H1 (cell line): ENCODE data around the gene CROCC2. TPM values are rescaled to one million over a fixed set of nuclear protein-coding genes. Genes with fewer than 3 reads are reported as not detected.

Source experiments
- CTCF ChIA-PET: fragments of 300-600 bp; sonication (Branson Sonifier 250); formaldehyde crosslinking; loops from one replicate; lab custom pipeline; 2021; ENCODE audit not compliant: partially characterized antibody; lab: Charles Lee
- POLR2A ChIA-PET: fragments of 300-600 bp; sonication (Branson Sonifier 250); formaldehyde crosslinking; loops from one replicate; lab custom pipeline; 2021; ENCODE audit warnings: inconsistent platforms; ENCODE audit not compliant: partially characterized antibody; lab: Charles Lee
- DNase-seq, 2 experiments: peaks; one replicate each; pipeline versions ENCODE4 v3.0.0 to v3.0.0-alpha.2; 2010 to 2022; ENCODE audit warnings: low spot score in 2 of 2, low read depth in 1 of 2, mixed read lengths in 1 of 2
- FAIRE-seq: peaks from 2 replicates; lab custom pipeline; 2011; peaks lifted over from hg19 to GRCh38; lab: Jason Lieb, UNC
- H2AFZ ChIP-seq: 2 replicates; pipeline ENCODE4 v1.8.1; 2012; ENCODE audit warnings: low read length, inconsistent platforms
- H2AK5ac ChIP-seq: 2 replicates; pipeline ENCODE4 v1.6.1; 2013; ENCODE audit warnings: low read depth, low read length
- H2BK120ac ChIP-seq: replicated peaks from 2 replicates; pipeline ENCODE3; 2013; ENCODE audit warnings: low read depth, low read length, inconsistent platforms
- H2BK12ac ChIP-seq: 2 replicates; pipeline ENCODE4 v1.6.1; 2013; ENCODE audit warnings: low read depth, low read length
- H2BK15ac ChIP-seq: 2 replicates; pipeline ENCODE4 v1.6.1; 2013; ENCODE audit warnings: low read length
- H2BK20ac ChIP-seq: 2 replicates; pipeline ENCODE4 v1.6.1; 2013; ENCODE audit warnings: low read length
- H2BK5ac ChIP-seq: 2 replicates; pipeline ENCODE4 v1.6.1; 2013; ENCODE audit warnings: low read depth, low read length
- H3K14ac ChIP-seq: 2 replicates; pipeline ENCODE4 v1.6.1; 2013; ENCODE audit warnings: inconsistent platforms; ENCODE audit not compliant: insufficient read length
- H3K18ac ChIP-seq: 2 replicates; pipeline ENCODE4 v1.6.1; 2013; ENCODE audit warnings: low read length; ENCODE audit errors: extremely low read depth
- H3K23ac ChIP-seq: 2 replicates; pipeline ENCODE4 v1.6.1; 2013; ENCODE audit warnings: inconsistent platforms; ENCODE audit not compliant: insufficient read length
- H3K23me2 ChIP-seq: 2 replicates; pipeline ENCODE4 v1.6.1; 2013; ENCODE audit warnings: low read depth, low read length
- H3K27ac ChIP-seq: 2 replicates; pipeline ENCODE4 v1.6.1; 2011; ENCODE audit warnings: low read depth, low read length, inconsistent platforms
- H3K27me3 ChIP-seq, 4 experiments: replicated peaks in 1 of 4; 1 replicate in 1 of 4; 2 replicates in 3 of 4; pipeline versions ENCODE4 v1.6.1 to v1.8.1; 2011 to 2013; ENCODE audit warnings: low read length in 3 of 4, mild to moderate bottlenecking in 3 of 4, inconsistent platforms in 2 of 4, mixed read lengths in 2 of 4, moderate library complexity in 1 of 4; ENCODE audit not compliant: control insufficient read depth in 3 of 4, insufficient read depth in 3 of 4; ENCODE audit errors: extremely low read depth in 1 of 4
- H3K36me3 ChIP-seq, 4 experiments: 2 replicates each; pipeline versions ENCODE4 v1.6.1 to v1.8.1; 2011 to 2013; ENCODE audit warnings: mild to moderate bottlenecking in 4 of 4, low read length in 3 of 4, moderate library complexity in 2 of 4, control low read depth in 1 of 4, inconsistent platforms in 1 of 4; ENCODE audit not compliant: insufficient read depth in 4 of 4, control insufficient read depth in 2 of 4
- H3K4ac ChIP-seq: replicated peaks from 2 replicates; pipeline ENCODE3; 2013; ENCODE audit warnings: low read length, low read depth, mixed read lengths, inconsistent platforms; ENCODE audit not compliant: insufficient read length
- H3K4me1 ChIP-seq, 4 experiments: replicated peaks in 1 of 4; 1 replicate in 1 of 4; 2 replicates in 3 of 4; pipeline versions ENCODE4 v1.6.1 to v1.8.1; 2011 to 2013; ENCODE audit warnings: low read length in 3 of 4, inconsistent platforms in 2 of 4, mixed read lengths in 1 of 4; ENCODE audit not compliant: insufficient read depth in 4 of 4, control insufficient read depth in 3 of 4
- H3K4me2 ChIP-seq, 2 experiments: 2 replicates each; pipeline versions ENCODE4 v1.6.1 to v1.8.1; 2011 to 2013; ENCODE audit warnings: low read depth in 2 of 2, low read length in 2 of 2, control low read depth in 1 of 2, inconsistent platforms in 1 of 2, mild to moderate bottlenecking in 1 of 2; ENCODE audit not compliant: insufficient read depth in 1 of 2
- H3K4me3 ChIP-seq, 4 experiments: fragments of 200-600, 300-600 bp in 1 of 4; sonication (generic), shearing (Covaris generic), sonication (Bioruptor Twin) in 1 of 4; 2 replicates each; pipeline versions ENCODE4 v1.5.1 to v1.8.1; 2011 to 2016; ENCODE audit warnings: low read length in 4 of 4, low read depth in 3 of 4, control low read depth in 2 of 4, inconsistent platforms in 2 of 4, mild to moderate bottlenecking in 2 of 4, mixed read lengths in 1 of 4, moderate library complexity in 1 of 4; ENCODE audit not compliant: insufficient read depth in 2 of 4; ENCODE audit errors: extremely low read depth in 1 of 4
- H3K56ac ChIP-seq: replicated peaks from 2 replicates; pipeline ENCODE3; 2013; ENCODE audit warnings: low read depth, mild to moderate bottlenecking, mixed read lengths, low read length, inconsistent platforms; ENCODE audit not compliant: insufficient read length
- H3K79me1 ChIP-seq: 2 replicates; pipeline ENCODE4 v1.6.1; 2013; ENCODE audit warnings: low read depth, low read length, control low read depth
- H3K79me2 ChIP-seq, 2 experiments: 2 replicates each; pipeline versions ENCODE4 v1.6.1 to v1.8.1; 2012 to 2013; ENCODE audit warnings: low read length in 2 of 2, mild to moderate bottlenecking in 2 of 2, inconsistent platforms in 1 of 2; ENCODE audit not compliant: insufficient read depth in 2 of 2, control insufficient read depth in 1 of 2
- H3K9ac ChIP-seq, 4 experiments: replicated peaks in 1 of 4; 1 replicate in 1 of 4; 2 replicates in 3 of 4; pipeline versions ENCODE4 v1.6.1 to v1.8.1; 2011 to 2013; ENCODE audit warnings: low read depth in 3 of 4, low read length in 3 of 4, control low read depth in 2 of 4, mild to moderate bottlenecking in 2 of 4, moderate library complexity in 2 of 4, inconsistent platforms in 1 of 4; ENCODE audit errors: extremely low read depth in 1 of 4
- H3K9me3 ChIP-seq, 2 experiments: 2 replicates each; pipeline versions ENCODE4 v1.6.1 to v1.8.1; 2012 to 2013; ENCODE audit warnings: mild to moderate bottlenecking in 2 of 2, moderate library complexity in 2 of 2, control low read depth in 1 of 2, inconsistent platforms in 1 of 2, low read depth in 1 of 2, low read length in 1 of 2, mixed read lengths in 1 of 2; ENCODE audit not compliant: insufficient read depth in 2 of 2
- H4K20me1 ChIP-seq, 2 experiments: replicated peaks in 1 of 2; 2 replicates each; pipeline versions ENCODE3 to v1.8.1; 2011 to 2013; ENCODE audit warnings: inconsistent platforms in 2 of 2, low read length in 2 of 2, mild to moderate bottlenecking in 1 of 2; ENCODE audit not compliant: insufficient read depth in 2 of 2, control insufficient read depth in 1 of 2
- H4K5ac ChIP-seq: 2 replicates; pipeline ENCODE4 v1.6.1; 2013; ENCODE audit warnings: low read length, low read depth, mixed read lengths, inconsistent platforms; ENCODE audit not compliant: insufficient read length
- H4K8ac ChIP-seq: 2 replicates; pipeline ENCODE4 v1.8.0; 2013; ENCODE audit warnings: mild to moderate bottlenecking, moderate library complexity, low read length, inconsistent platforms; ENCODE audit not compliant: insufficient read depth; ENCODE audit errors: extremely low read depth
- H4K91ac ChIP-seq: replicated peaks from 2 replicates; pipeline ENCODE3; 2013; ENCODE audit warnings: low read length, mixed read lengths, inconsistent platforms; ENCODE audit not compliant: insufficient read length
- ASH2L ChIP-seq: fragments of 200-600, 300-600 bp; sonication (generic); IDR thresholded peaks from one replicate; pipeline ENCODE4 v1.7.1; 2017; ENCODE audit warnings: low read length
- CBX8 ChIP-seq: fragments of 300-800, 300-1000 bp; sonication (generic); IDR thresholded peaks from 2 replicates; pipeline ENCODE4 v1.7.1; 2016; ENCODE audit warnings: low read depth, low read length, borderline replicate concordance
- CREB1 ChIP-seq: IDR thresholded peaks from 2 replicates; pipeline ENCODE4 v1.6.1; 2012; ENCODE audit warnings: inconsistent platforms
- E2F6 ChIP-seq: IDR thresholded peaks from 2 replicates; pipeline ENCODE4 v1.6.1; 2012; ENCODE audit warnings: inconsistent platforms
- SIX5 ChIP-seq: IDR thresholded peaks from 2 replicates; pipeline ENCODE4 v1.6.1; 2011; ENCODE audit warnings: mild to moderate bottlenecking, low read depth, low read length
- SP1 ChIP-seq: IDR thresholded peaks from 2 replicates; pipeline ENCODE4 v1.6.1; 2011; ENCODE audit warnings: low read depth, low read length
- SUZ12 ChIP-seq: fragments of 200-600 bp; sonication (generic); IDR thresholded peaks from 2 replicates; pipeline ENCODE4 v1.6.1; 2012; ENCODE audit warnings: mild to moderate bottlenecking, inconsistent platforms, low read length, moderate library complexity, mixed read lengths
- WGBS, 2 experiments: shearing (Covaris generic) in 1 of 2; methylation state at CpG; one replicate each; pipeline versions ENCODE4 v1.1.6 to v1.1.7; 2013 to 2015; ENCODE audit warnings: low lambda C conversion rate in 2 of 2, mixed read lengths in 2 of 2, inconsistent platforms in 1 of 2, low coverage in 1 of 2, missing lambda C conversion rate in 1 of 2; ENCODE audit not compliant: insufficient replicate concordance in 2 of 2, insufficient coverage in 1 of 2, insufficient read length in 1 of 2; ENCODE audit errors: extremely low coverage in 1 of 2, missing lambda C conversion rate in 1 of 2; 5-methylcytosine and 5-hydroxymethylcytosine counted together
- polyA plus RNA-seq, 7 experiments: library from polyadenylated mRNA; depleted of rRNA in 3 of 7; stranded (reverse) in 5 of 7; unstranded in 2 of 7; fragments of >200 nt in 5 of 7; fragments of 200-250 nt in 2 of 7; gene quantifications; 1 replicate in 5 of 7; 2 replicates in 1 of 7; 4 replicates in 1 of 7; pipeline versions ENCODE4 v1.2.1 to v1.2.3, GENCODE V29; 2011 to 2013; ENCODE audit warnings: missing spikeins in 2 of 7, mixed read lengths in 2 of 7
- total RNA-seq: library from RNA; stranded (reverse); fragmentation: NEBNext Ultra II Directional; extraction: Animal tissue kit (Norgen Biotek cat#: 25700); gene quantifications from 2 replicates; pipeline ENCODE4 v1.2.1, GENCODE V29; 2021
- TF ChIP-seq, protein P1 (sequence below): IDR thresholded peaks from 2 replicates; pipeline ENCODE4 v1.6.1; 2011; ENCODE audit warnings: low read depth, mild to moderate bottlenecking, low read length; ENCODE audit not compliant: insufficient read depth

The CROCC2 gene
- total and polyA plus RNA-seq, 2 of the 8 experiments (the other 6 are each of a cell fraction or from before 2014, with no cell fraction given) = not detected

- H3K23ac ChIP-seq = no peak overlapping the region
- POLR2A ChIA-PET = interaction anchor here (0.6 kb wide), 1 partner anchor 14 kb away, joined by 3 read pairs; no protein-coding TSS in a partner anchor
- no peak overlapping the region for H3K18ac ChIP-seq
- 90% methylated on average over 13 of the region's 22 CpGs; no CpG with 5 or more reads in 1 of the 2 experiments for WGBS, 2 experiments
- no peak overlapping the region for H3K9ac ChIP-seq
- no peak for DNase-seq
- no peak overlapping the region for H3K4me2 ChIP-seq
- no peaks in the 10 kb centered on the region for H3K79me2 ChIP-seq
- TF ChIP-seq, protein P1, sequence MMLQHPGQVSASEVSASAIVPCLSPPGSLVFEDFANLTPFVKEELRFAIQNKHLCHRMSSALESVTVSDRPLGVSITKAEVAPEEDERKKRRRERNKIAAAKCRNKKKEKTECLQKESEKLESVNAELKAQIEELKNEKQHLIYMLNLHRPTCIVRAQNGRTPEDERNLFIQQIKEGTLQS = no peak
- TF ChIP-seq ASH2L = no peak
- TF ChIP-seq E2F6 = no peak
- TF ChIP-seq CREB1 = no peak
- TF ChIP-seq SP1 = no peak
- TF ChIP-seq SIX5 = no peak
- TF ChIP-seq CBX8 = no peak
- no peak for TF ChIP-seq SUZ12
- TF ChIP-seq, all 59 proteins: peak for 0
- CTCF ChIA-PET = interaction anchor here (0.6 to 1.4 kb wide), 7 partner anchors 18 to 428 kb away, joined by 3 to 5 read pairs (median 3); no protein-coding TSS in a partner anchor
- Histone ChIP-seq H4K20me1 (peaks cover 0 to 8% of the 10 kb centered on the region in 2 experiments), H4K8ac (peak overlapping the region; percentile 3; the same call in 1 of the 2 replicates), H4K5ac (no peak overlapping the region), H2BK12ac (peak overlapping the region; percentile 50; the same call in 1 of the 2 replicates), H3K27ac (no peak overlapping the region), H2AK5ac (no peak overlapping the region), H2AFZ (no peak overlapping the region), H3K36me3 (no peaks in the 10 kb centered on the region), H3K27me3 (no peaks in the 10 kb centered on the region), H3K9me3 (no peaks in the 10 kb centered on the region), H4K91ac (no peak overlapping the region), H3K79me1 (no peaks in the 10 kb centered on the region), H3K4me1 (peaks cover 0 to 10% (median 5%) of the 10 kb centered on the region in 4 experiments; a peak in 5 of 7 replicates), H2BK15ac (no peak overlapping the region), H2BK20ac (no peak overlapping the region), H3K23me2 (peaks cover 8% of the 10 kb centered on the region; the same call in 1 of the 2 replicates), H3K56ac (no peak overlapping the region), H2BK120ac (no peak overlapping the region), H2BK5ac (no peak overlapping the region), H3K4me3 (no peak overlapping the region), H3K14ac (no peak overlapping the region), H3K4ac (no peak overlapping the region)
- FAIRE-seq = no peak
These were observed 59.3 kb downstream of the CROCC2 start for GRCh38 chr2:240965296-240965904.
